C4-2B (cell line): ENCODE data around the gene ANKRD27.

Experiments
- ZFX ChIP-seq: fragments of 450-650 bp; IDR thresholded peaks from 2 replicates; pipeline ENCODE4 v1.6.1; 2017
- TF ChIP-seq, protein P1 (sequence below): fragments of 450-650 bp; conservative IDR thresholded peaks from 2 replicates; pipeline ENCODE4 v1.5.1; 2017; ENCODE audit warnings: mild to moderate bottlenecking

DNA sequence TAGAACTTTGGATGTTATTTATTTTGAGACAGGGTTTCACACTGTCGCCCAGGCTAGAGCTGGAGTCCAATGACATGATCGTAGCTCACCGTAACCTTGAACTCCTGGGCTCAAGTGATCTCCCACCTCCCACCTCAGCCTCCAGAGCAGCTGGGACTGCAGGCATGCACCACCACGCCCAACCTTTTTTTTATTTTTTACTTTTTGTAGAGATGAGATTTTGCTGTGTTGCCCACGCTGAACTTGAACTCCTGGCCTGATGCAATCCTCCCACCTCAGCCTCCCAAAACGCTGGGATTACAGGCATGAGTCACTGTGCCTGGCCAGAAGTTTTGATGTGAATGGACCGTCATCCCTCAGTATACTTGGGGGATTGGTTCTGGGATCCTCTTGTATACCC is 13.7 kb downstream of the ANKRD27 start:
- TF ChIP-seq, protein P1, sequence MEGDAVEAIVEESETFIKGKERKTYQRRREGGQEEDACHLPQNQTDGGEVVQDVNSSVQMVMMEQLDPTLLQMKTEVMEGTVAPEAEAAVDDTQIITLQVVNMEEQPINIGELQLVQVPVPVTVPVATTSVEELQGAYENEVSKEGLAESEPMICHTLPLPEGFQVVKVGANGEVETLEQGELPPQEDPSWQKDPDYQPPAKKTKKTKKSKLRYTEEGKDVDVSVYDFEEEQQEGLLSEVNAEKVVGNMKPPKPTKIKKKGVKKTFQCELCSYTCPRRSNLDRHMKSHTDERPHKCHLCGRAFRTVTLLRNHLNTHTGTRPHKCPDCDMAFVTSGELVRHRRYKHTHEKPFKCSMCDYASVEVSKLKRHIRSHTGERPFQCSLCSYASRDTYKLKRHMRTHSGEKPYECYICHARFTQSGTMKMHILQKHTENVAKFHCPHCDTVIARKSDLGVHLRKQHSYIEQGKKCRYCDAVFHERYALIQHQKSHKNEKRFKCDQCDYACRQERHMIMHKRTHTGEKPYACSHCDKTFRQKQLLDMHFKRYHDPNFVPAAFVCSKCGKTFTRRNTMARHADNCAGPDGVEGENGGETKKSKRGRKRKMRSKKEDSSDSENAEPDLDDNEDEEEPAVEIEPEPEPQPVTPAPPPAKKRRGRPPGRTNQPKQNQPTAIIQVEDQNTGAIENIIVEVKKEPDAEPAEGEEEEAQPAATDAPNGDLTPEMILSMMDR: no peak
- TF ChIP-seq ZFX: no peak
